OCI-LY3 (cell line): ENCODE data around the gene MOB1B.

Source experiments
- H2AFZ ChIP-seq: fragments of 200-600, 300-600 bp; shearing (Covaris generic); 2 replicates; pipeline ENCODE4 v1.6.0; 2014; ENCODE audit warnings: antibody characterized with exemption, low read depth, low read length
- H3K27ac ChIP-seq: fragments of 200-600, 300-600 bp; sonication (generic); 2 replicates; pipeline ENCODE4 v1.5.1; 2014; ENCODE audit warnings: mild to moderate bottlenecking, low read length, moderate library complexity, mixed read lengths
- H3K27me3 ChIP-seq: fragments of 200-600, 300-600 bp; sonication (generic); 2 replicates; pipeline ENCODE4 v1.6.1; 2014; ENCODE audit warnings: low read depth, low read length, mixed read lengths
- H3K36me3 ChIP-seq: fragments of 200-600, 300-600 bp; sonication (generic); replicated peaks from 2 replicates; pipeline ENCODE3; 2014; ENCODE audit warnings: low read depth, low read length, mixed read lengths
- H3K4me1 ChIP-seq: fragments of 300-600, 200-600 bp; sonication (generic); 2 replicates; pipeline ENCODE4 v1.6.1; 2014; ENCODE audit warnings: low read length, mixed read lengths
- H3K4me2 ChIP-seq: fragments of 200-600, 300-600 bp; sonication (generic); 2 replicates; pipeline ENCODE4 v1.6.1; 2014; ENCODE audit warnings: low read length, mixed read lengths
- H3K4me3 ChIP-seq: fragments of 300-600, 200-600 bp; sonication (generic); 2 replicates; pipeline ENCODE4 v1.5.1; 2014; ENCODE audit warnings: antibody characterized with exemption, mild to moderate bottlenecking, low read length, moderate library complexity
- H3K79me2 ChIP-seq: fragments of 300-600, 200-600 bp; shearing (Covaris generic); 2 replicates; pipeline ENCODE4 v1.6.1; 2014; ENCODE audit warnings: mild to moderate bottlenecking, low read length, mixed read lengths
- H3K9ac ChIP-seq: fragments of 300-600, 200-600 bp; shearing (Covaris generic); 2 replicates; pipeline ENCODE4 v1.6.0; 2014; ENCODE audit warnings: mild to moderate bottlenecking, low read length, moderate library complexity
- H3K9me3 ChIP-seq: fragments of 200-600, 300-600 bp; shearing (Covaris generic); 2 replicates; pipeline ENCODE4 v1.6.1; 2014; ENCODE audit warnings: low read length, mixed read lengths; ENCODE audit not compliant: insufficient read depth
- H4K20me1 ChIP-seq: fragments of 200-600, 300-600 bp; sonication (generic); 2 replicates; pipeline ENCODE4 v1.6.1; 2016; ENCODE audit warnings: low read length, mixed read lengths; ENCODE audit not compliant: insufficient read depth
- EZH2phosphoT487 ChIP-seq: fragments of 200-600 bp; shearing (Covaris generic); IDR thresholded peaks from 2 replicates; pipeline ENCODE4 v1.6.1; 2018; ENCODE audit warnings: antibody characterized with exemption, mixed run types, low read depth
- TF ChIP-seq, protein P1 (sequence below): fragments of 200-600, 300-600 bp; sonication (generic); IDR thresholded peaks from 2 replicates; pipeline ENCODE4 v1.5.1; 2014; ENCODE audit warnings: antibody characterized with exemption, low read length, low read depth

The MOB1B gene

DNA sequence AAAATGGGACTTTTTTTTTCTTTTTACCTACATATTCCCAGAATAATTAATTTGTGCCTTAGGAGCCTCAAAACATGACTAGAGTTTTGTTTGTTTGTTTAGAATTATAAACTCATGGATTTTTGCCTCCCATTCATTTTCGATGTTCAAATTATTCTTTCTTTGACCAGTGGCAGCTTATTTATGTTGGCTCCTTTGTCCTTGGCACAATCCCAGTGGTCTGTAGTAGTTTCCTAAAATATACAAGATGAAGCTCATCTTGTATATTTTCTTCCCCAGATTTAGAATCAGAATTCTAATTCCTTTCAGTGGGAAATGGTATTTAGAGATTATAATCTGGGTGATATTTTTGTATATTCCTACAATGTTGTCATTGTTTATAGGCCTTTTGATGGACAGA lies 118.4 kb downstream of the MOB1B start:
- H3K27ac ChIP-seq = no peak overlapping the region

DNA sequence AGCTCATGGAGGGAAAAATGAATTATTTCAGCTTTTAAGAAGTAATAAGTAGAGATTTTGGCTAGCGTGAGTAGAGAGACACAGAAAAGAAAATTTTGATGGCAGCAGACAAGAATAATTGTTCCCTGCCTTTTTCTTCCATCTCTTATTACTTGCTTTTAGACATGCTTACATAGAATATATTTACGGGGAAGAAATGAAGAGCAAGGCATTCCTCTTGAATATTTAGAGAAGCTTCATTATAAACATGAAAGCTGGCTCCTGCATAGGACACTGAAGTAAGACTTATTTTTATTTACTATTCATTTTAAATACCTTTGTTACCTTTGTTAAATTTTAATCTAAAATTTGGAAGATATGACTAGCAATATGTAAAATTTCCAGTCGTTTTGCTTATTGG lies 123.5 kb downstream of the MOB1B start:
- Histone ChIP-seq H3K4me3 (no peak overlapping the region), H3K36me3 (peaks cover 32% of the 10 kb centered on the region), H3K9ac (no peak overlapping the region), H3K4me1 (no peaks in the 10 kb centered on the region), H2AFZ (no peak overlapping the region), H3K4me2 (no peak overlapping the region), H3K9me3 (no peaks in the 10 kb centered on the region), H3K27ac (no peak overlapping the region), H4K20me1 (peaks cover 8% of the 10 kb centered on the region; the same call in 1 of the 2 replicates), H3K27me3 (no peaks in the 10 kb centered on the region), H3K79me2 (peaks cover 15% of the 10 kb centered on the region)
- TF ChIP-seq EZH2phosphoT487 = no peak
- TF ChIP-seq, protein P1, sequence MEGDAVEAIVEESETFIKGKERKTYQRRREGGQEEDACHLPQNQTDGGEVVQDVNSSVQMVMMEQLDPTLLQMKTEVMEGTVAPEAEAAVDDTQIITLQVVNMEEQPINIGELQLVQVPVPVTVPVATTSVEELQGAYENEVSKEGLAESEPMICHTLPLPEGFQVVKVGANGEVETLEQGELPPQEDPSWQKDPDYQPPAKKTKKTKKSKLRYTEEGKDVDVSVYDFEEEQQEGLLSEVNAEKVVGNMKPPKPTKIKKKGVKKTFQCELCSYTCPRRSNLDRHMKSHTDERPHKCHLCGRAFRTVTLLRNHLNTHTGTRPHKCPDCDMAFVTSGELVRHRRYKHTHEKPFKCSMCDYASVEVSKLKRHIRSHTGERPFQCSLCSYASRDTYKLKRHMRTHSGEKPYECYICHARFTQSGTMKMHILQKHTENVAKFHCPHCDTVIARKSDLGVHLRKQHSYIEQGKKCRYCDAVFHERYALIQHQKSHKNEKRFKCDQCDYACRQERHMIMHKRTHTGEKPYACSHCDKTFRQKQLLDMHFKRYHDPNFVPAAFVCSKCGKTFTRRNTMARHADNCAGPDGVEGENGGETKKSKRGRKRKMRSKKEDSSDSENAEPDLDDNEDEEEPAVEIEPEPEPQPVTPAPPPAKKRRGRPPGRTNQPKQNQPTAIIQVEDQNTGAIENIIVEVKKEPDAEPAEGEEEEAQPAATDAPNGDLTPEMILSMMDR = no peak

More for the DNA sequence above, 118.4 kb downstream of the MOB1B start:
- no peak overlapping the region for H3K4me2 ChIP-seq
- H3K9me3 ChIP-seq = no peaks in the 10 kb centered on the region
- no peaks in the 10 kb centered on the region for H3K27me3 ChIP-seq
- TF ChIP-seq EZH2phosphoT487 = no peak
- TF ChIP-seq, protein P1 = no peak
- H3K4me1 ChIP-seq = no peaks in the 10 kb centered on the region
- peaks cover 21% of the 10 kb centered on the region for H3K36me3 ChIP-seq
- H3K4me3 ChIP-seq = no peak overlapping the region
- peaks cover 41% of the 10 kb centered on the region for H3K79me2 ChIP-seq
- no peak overlapping the region for H2AFZ ChIP-seq
- H4K20me1 ChIP-seq = peaks cover 8% of the 10 kb centered on the region; the same call in 1 of the 2 replicates
- no peak overlapping the region for H3K9ac ChIP-seq

DNA sequence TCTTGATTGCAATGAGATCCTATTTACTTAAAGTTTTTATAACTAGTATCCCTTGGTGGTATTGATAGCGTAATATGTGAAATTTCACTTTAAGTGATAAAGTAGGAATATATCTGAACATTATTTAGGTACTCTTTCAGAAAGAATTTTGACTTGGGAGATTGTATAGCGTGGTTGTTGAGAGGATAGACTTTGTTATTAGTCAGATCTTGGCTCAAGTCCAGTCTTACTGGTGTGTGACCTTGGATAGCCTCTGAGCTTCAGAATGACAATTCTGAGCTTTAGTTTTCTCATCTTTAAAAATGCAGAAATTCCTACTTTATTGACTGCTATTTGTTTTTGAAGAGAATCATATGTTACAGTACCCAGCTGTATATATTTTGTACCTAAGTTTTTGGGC lies 123.9 kb downstream of the MOB1B start:
- no peak overlapping the region for H2AFZ ChIP-seq
- H3K27me3 ChIP-seq = no peaks in the 10 kb centered on the region
- H4K20me1 ChIP-seq = peaks cover 8% of the 10 kb centered on the region; the same call in 1 of the 2 replicates
- no peak overlapping the region for H3K9ac ChIP-seq
- no peaks in the 10 kb centered on the region for H3K4me1 ChIP-seq
- no peak for TF ChIP-seq EZH2phosphoT487
- TF ChIP-seq, protein P1 = no peak
- H3K9me3 ChIP-seq = no peaks in the 10 kb centered on the region
- no peak overlapping the region for H3K4me2 ChIP-seq
- H3K4me3 ChIP-seq = no peak overlapping the region
- peaks cover 12% of the 10 kb centered on the region for H3K79me2 ChIP-seq
- H3K36me3 ChIP-seq = peaks cover 30% of the 10 kb centered on the region
- no peak overlapping the region for H3K27ac ChIP-seq

DNA sequence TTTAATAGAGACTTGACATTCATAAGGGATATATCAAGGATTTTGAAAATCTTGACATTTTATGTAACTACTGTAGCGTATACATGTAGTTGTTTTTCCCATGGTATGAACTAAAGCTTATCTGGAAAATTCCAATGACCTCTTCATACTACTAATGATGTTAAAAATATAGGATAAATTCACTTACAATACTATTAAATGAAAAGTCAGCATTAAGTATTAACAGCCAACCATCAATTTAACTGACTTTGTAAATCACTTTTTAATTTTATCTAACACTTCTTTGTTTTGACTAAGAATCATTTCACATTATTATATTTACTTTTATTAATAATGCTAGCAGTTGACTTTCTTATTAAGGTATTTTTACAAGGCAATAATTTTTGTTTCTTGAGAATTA lies 125.4 kb downstream of the MOB1B start:
- no peaks in the 10 kb centered on the region for H3K4me1 ChIP-seq
- no peak overlapping the region for H3K27ac ChIP-seq
- no peak overlapping the region for H2AFZ ChIP-seq
- no peak for TF ChIP-seq EZH2phosphoT487
- TF ChIP-seq, protein P1 = no peak
- no peak overlapping the region for H3K4me2 ChIP-seq
- no peak overlapping the region for H3K9ac ChIP-seq
- H4K20me1 ChIP-seq = 0 out of 2 replicates have a peak, but pooled peaks cover 4% of the 10 kb centered on the region
- H3K9me3 ChIP-seq = no peaks in the 10 kb centered on the region
- peaks cover 3% of the 10 kb centered on the region; the same call in 1 of the 2 replicates for H3K79me2 ChIP-seq
- no peak overlapping the region for H3K4me3 ChIP-seq
- H3K27me3 ChIP-seq = no peaks in the 10 kb centered on the region
- peaks cover 25% of the 10 kb centered on the region for H3K36me3 ChIP-seq
